ENCODE data around the gene ADIPOR2.

GRCh38 chr12:1731019-1731687 lies 40.3 kb downstream of the ADIPOR2 start:
- TF ChIP-seq POLR2A (IDR thresholded peaks at IDR 0.05): no peak
- TF ChIP-seq, protein P1, sequence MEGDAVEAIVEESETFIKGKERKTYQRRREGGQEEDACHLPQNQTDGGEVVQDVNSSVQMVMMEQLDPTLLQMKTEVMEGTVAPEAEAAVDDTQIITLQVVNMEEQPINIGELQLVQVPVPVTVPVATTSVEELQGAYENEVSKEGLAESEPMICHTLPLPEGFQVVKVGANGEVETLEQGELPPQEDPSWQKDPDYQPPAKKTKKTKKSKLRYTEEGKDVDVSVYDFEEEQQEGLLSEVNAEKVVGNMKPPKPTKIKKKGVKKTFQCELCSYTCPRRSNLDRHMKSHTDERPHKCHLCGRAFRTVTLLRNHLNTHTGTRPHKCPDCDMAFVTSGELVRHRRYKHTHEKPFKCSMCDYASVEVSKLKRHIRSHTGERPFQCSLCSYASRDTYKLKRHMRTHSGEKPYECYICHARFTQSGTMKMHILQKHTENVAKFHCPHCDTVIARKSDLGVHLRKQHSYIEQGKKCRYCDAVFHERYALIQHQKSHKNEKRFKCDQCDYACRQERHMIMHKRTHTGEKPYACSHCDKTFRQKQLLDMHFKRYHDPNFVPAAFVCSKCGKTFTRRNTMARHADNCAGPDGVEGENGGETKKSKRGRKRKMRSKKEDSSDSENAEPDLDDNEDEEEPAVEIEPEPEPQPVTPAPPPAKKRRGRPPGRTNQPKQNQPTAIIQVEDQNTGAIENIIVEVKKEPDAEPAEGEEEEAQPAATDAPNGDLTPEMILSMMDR (IDR thresholded peaks at IDR 0.05): no peak
